Suppressor macrophage (primary cell): ENCODE results near the gene CCDC184.
"Not testable (repeated sequence)": the region's sequence is repeated elsewhere in the genome, so short reads cannot be mapped to it uniquely, and the experiment has no call there.

Experiments used
- DNase-seq, 4 experiments: peaks; one replicate each; pipeline ENCODE4 v3.0.0-alpha.2; 2020 to 2022

The CCDC184 gene

DNA sequence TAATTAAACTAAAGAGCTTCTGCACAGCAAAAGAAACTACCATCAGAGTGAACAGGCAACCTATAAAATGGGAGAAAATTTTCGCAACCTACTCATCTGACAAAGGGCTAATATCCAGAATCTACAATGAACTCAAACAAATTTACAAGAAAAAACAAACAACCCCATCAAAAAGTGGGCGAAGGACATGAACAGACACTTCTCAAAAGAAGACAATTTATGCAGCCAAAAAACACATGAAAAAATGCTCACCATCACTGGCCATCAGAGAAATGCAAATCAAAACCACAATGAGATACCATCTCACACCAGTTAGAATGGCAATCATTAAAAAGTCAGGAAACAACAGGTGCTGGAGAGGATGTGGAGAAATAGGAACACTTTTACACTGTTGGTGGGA, 26.1 kb downstream of the CCDC184 start:
- DNase-seq, result not testable (repeated sequence)

GRCh38 chr12:48216785-48217184, 33.3 kb downstream of the CCDC184 start:
- peak; percentile 73 to 90 (median 83) for DNase-seq

DNA sequence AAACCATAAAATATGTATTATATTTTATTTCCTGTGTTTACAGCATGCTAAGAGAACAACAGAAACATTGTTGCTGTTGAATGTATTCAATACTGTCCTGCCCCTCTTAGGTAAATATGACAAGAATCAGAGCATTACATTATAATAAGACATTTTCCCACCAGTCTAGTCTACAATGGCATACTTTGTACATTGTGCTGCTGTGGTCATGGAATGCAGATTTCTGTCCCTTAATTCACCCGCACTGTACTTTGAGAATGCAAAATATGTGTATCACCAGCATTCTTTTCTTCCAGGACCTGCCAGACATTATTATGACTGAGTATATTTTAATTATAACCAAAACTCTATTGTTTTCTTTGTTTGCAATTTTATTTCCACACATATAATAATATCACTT, 36.2 kb downstream of the CCDC184 start:
- DNase-seq, result no peak

DNA sequence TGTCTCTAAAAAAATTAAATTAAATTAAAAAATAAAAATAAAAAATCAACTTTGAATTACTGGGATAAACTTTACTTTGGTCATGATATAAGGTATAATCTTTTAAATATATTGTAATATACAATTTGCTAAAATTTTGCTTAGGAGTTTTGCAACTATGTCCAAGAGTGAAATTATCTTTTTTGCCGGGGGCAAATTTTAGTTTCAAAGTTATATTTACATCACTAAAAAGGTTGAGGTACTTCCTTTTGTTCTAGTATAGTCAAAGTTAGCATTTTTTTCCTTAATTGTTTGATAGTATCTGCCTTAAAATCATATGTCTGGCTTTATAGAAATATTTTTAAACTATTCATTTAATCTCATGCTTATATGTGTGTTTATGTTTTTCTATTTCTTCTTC, 37.3 kb downstream of the CCDC184 start:
- no peak for DNase-seq

- DNase-seq, result no peak
These were observed 38.2 kb downstream of the CCDC184 start for GRCh38 chr12:48221645-48222044.

DNA sequence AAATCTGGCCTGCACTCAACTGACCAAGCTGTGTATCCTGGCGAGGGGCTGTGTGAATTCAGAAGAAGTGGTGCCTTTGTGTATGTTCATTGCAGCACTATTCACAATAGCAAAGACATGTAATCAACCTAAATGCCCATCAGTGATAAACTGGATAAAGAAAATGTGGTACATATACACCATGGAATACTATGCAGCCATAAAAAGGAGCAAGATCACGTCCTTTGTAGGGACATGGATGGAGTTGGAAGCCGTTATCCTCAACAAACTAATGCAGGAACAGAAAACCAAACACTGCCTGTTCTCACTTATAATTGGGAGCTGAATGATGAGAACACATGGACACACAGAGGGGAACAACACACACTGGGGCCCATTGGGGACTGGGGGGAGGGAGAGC, 41.1 kb downstream of the CCDC184 start:
- DNase-seq, result not testable (repeated sequence)

DNA sequence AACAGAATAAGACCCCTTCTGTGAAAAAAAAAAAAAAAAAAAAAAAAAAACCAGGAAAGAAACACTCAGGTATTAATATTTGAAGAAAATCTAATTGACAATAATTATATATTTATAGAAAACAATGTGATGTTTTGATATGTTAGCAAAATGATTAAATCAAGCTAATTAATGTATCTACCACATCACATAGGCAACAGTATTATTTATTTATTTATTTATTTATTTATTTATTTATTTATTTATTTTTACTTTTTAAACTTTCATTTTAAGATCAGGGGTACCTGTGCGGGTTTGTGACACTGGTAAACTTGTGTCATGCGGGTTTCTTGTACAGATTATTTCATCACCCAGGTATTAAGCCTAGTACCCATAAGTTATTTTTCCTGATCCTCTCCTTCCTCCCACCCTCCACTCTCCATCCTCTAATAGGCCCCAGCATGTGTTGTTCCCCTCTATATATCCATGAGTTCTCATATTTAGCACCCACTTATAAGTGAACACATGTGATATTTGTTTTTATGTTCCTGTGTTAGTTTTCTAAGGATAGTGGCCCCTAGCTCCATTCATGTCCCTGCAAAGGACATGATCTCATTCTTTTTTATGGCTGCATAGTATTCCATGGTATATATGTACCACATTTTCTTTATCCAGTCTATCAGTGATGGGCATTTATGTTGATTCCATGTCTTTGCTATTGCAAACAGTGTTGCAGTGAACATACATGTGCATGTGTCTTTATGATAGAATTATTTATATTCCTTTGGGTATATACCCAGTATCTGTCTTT, 47.9 kb downstream of the CCDC184 start:
- not testable (repeated sequence) for DNase-seq
